HepG2 (cell line): ENCODE results near the gene CBX2. TPM values are rescaled to one million over a fixed set of nuclear protein-coding genes. Genes with fewer than 3 reads are reported as not detected.
A peak's percentile ranks its signal among the peaks of the same experiment; 100 is the strongest.

Experiments used
- HMG20B ChIP-seq: conservative IDR thresholded peaks from 2 replicates; pipeline ENCODE4 v1.6.1; 2016; ENCODE audit warnings: missing genetic modification reagents, missing compliant biosample characterization
- HNRNPUL1 ChIP-seq: fragments of 200-400 bp; formaldehyde crosslinking; IDR thresholded peaks from 2 replicates; pipeline ENCODE4 v1.6.1; 2017; ENCODE audit warnings: low read depth, mild to moderate bottlenecking, low read length, moderate library complexity
- MAZ ChIP-seq, 2 experiments: sonication (generic) in 1 of 2; formaldehyde crosslinking in 1 of 2; IDR thresholded peaks; 2 replicates each; pipeline versions ENCODE4 v1.5.0 to v1.6.1; 2012 to 2020; ENCODE audit warnings: low read depth in 2 of 2, mild to moderate bottlenecking in 2 of 2, borderline replicate concordance in 1 of 2, improper control_type of control experiment in 1 of 2, low read length in 1 of 2, missing genetic modification reagents in 1 of 2, moderate library complexity in 1 of 2
- MLX ChIP-seq: IDR thresholded peaks from 2 replicates; pipeline ENCODE4 v1.6.1; 2016
- PITX1 ChIP-seq: sonication (generic); formaldehyde crosslinking; IDR thresholded peaks from 2 replicates; pipeline ENCODE4 v1.5.1; 2020; ENCODE audit warnings: mild to moderate bottlenecking, missing genetic modification reagents
- RBFOX2 ChIP-seq: fragments of 200-400 bp; formaldehyde crosslinking; IDR thresholded peaks from 2 replicates; pipeline ENCODE4 v1.6.1; 2017; ENCODE audit warnings: low read depth, mild to moderate bottlenecking, low read length
- SMYD3 ChIP-seq: sonication (generic); formaldehyde crosslinking; IDR thresholded peaks from 2 replicates; pipeline ENCODE4 v1.8.1; 2023; ENCODE audit warnings: mild to moderate bottlenecking, missing genetic modification reagents
- SOX6 ChIP-seq, 2 experiments: fragments of 450-650 bp in 1 of 2; sonication (generic) in 1 of 2; formaldehyde crosslinking in 1 of 2; IDR thresholded peaks; 2 replicates each; pipeline versions ENCODE4 v1.4.0 to v1.6.1; 2017 to 2020; ENCODE audit warnings: antibody characterized with exemption in 1 of 2, mild to moderate bottlenecking in 1 of 2, missing genetic modification reagents in 1 of 2
- SP140L ChIP-seq: sonication (generic); formaldehyde crosslinking; IDR thresholded peaks from 2 replicates; pipeline ENCODE4 v1.4.0; 2020; ENCODE audit warnings: missing genetic modification reagents, borderline replicate concordance
- U2AF1 ChIP-seq: fragments of 200-400 bp; formaldehyde crosslinking; optimal IDR thresholded peaks from 2 replicates; pipeline ENCODE3; 2017; ENCODE audit warnings: mild to moderate bottlenecking, low read depth, low read length
- ZMYM3 ChIP-seq: sonication (generic); formaldehyde crosslinking; IDR thresholded peaks from 2 replicates; pipeline ENCODE4 v1.5.1; 2020; ENCODE audit warnings: mild to moderate bottlenecking, missing genetic modification reagents
- ZNF205 ChIP-seq: IDR thresholded peaks from 2 replicates; pipeline ENCODE4 v1.6.1; 2018; ENCODE audit warnings: missing biosample characterization, missing genetic modification reagents
- ZNF674 ChIP-seq: sonication (generic); formaldehyde crosslinking; IDR thresholded peaks from 2 replicates; pipeline ENCODE4 v1.5.0; 2020; ENCODE audit warnings: low read depth, mild to moderate bottlenecking, missing genetic modification reagents
- ZNF772 ChIP-seq: sonication (generic); formaldehyde crosslinking; IDR thresholded peaks from 2 replicates; pipeline ENCODE4 v1.5.0; 2020; ENCODE audit warnings: mild to moderate bottlenecking, missing genetic modification reagents
- ZNF850 ChIP-seq: sonication (generic); formaldehyde crosslinking; conservative IDR thresholded peaks from 2 replicates; pipeline ENCODE4 v1.9.0; 2021; ENCODE audit warnings: mild to moderate bottlenecking, missing genetic modification reagents
- polyA plus RNA-seq, 8 experiments: library from polyadenylated mRNA; depleted of rRNA in 3 of 8; stranded (reverse) in 7 of 8; unstranded in 1 of 8; fragments of >200 nt; fragmentation: Illumina TruSeq in 4 of 8; extraction: Trizol in 4 of 8; gene quantifications; 2 replicates each; pipeline versions ENCODE4 v1.2.1 to v1.2.3, GENCODE V29; 2011 to 2016; ENCODE audit warnings: low read depth in 4 of 8, missing spikeins in 1 of 8, mixed read lengths in 1 of 8; ENCODE audit not compliant: insufficient read depth in 1 of 8
- total RNA-seq, 5 experiments: library from RNA; depleted of rRNA; stranded (reverse); fragments of >200 nt; fragmentation: Illumina TruSeq; extraction: Trizol; gene quantifications; 2 replicates each; pipeline ENCODE4 v1.2.3, GENCODE V29; 2016; ENCODE audit warnings: low read depth in 1 of 5
- TF ChIP-seq, protein P1 (sequence below): sonication (generic); formaldehyde crosslinking; IDR thresholded peaks from 2 replicates; pipeline ENCODE4 v1.4.0; 2020; ENCODE audit warnings: missing genetic modification reagents
- TF ChIP-seq, protein P2 (sequence below): sonication (generic); formaldehyde crosslinking; IDR thresholded peaks from 2 replicates; pipeline ENCODE4 v1.5.1; 2020; ENCODE audit warnings: mild to moderate bottlenecking, missing genetic modification reagents, borderline replicate concordance
- TF ChIP-seq, protein P3 (sequence below): IDR thresholded peaks from 2 replicates; pipeline ENCODE4 v1.6.1; 2016; ENCODE audit warnings: missing compliant biosample characterization, missing genetic modification reagents, borderline replicate concordance
- TF ChIP-seq, protein P4 (sequence below): sonication (generic); formaldehyde crosslinking; IDR thresholded peaks from 2 replicates; pipeline ENCODE4 v1.8.1; 2023; ENCODE audit warnings: mild to moderate bottlenecking, moderate library complexity, missing genetic modification reagents

CBX2 gene
- total and polyA plus RNA-seq, 2 of the 13 experiments (the other 11 are each of a cell fraction or from before 2014, with no cell fraction given) = 14.5 to 31.1 TPM

GRCh38 chr17:79818026-79818758, 40.2 kb downstream of the CBX2 start (continued):
- TF ChIP-seq ZNF674 (CRISPR knock-in tag) (no peak), ZNF850 (CRISPR knock-in tag) (no peak), SP140L (CRISPR knock-in tag) (no peak), ZNF205 (CRISPR knock-in tag) (peak; percentile 60; the same call in 1 of the 2 replicates), ZMYM3 (peak; percentile 51), HNRNPUL1 (no peak), U2AF1 (no peak), HMG20B (no peak), ZNF772 (CRISPR knock-in tag) (peak; percentile 57; the same call in 1 of the 2 replicates), SMYD3 (CRISPR knock-in tag) (no peak), MLX (CRISPR knock-in tag) (peak; percentile 75; the same call in 1 of the 2 replicates), SOX6 (IDR thresholded peaks at IDR 0.05) (no peak), SOX6 (CRISPR knock-in tag; IDR thresholded peaks at IDR 0.05) (peak; percentile 40; the same call in 1 of the 2 replicates), RBFOX2 (no peak), MAZ (IDR thresholded peaks at IDR 0.05; ENCODE audit: borderline replicate concordance, low read depth, low read length) (no peak), MAZ (CRISPR knock-in tag; IDR thresholded peaks at IDR 0.05; ENCODE audit: low read depth) (peak; percentile 71; the same call in 1 of the 2 replicates), PITX1 (CRISPR knock-in tag) (no peak; the same call in 1 of the 2 replicates)
- TF ChIP-seq, protein P1, sequence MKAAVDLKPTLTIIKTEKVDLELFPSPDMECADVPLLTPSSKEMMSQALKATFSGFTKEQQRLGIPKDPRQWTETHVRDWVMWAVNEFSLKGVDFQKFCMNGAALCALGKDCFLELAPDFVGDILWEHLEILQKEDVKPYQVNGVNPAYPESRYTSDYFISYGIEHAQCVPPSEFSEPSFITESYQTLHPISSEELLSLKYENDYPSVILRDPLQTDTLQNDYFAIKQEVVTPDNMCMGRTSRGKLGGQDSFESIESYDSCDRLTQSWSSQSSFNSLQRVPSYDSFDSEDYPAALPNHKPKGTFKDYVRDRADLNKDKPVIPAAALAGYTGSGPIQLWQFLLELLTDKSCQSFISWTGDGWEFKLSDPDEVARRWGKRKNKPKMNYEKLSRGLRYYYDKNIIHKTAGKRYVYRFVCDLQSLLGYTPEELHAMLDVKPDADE (CRISPR knock-in tag) = no peak
- TF ChIP-seq, protein P2, sequence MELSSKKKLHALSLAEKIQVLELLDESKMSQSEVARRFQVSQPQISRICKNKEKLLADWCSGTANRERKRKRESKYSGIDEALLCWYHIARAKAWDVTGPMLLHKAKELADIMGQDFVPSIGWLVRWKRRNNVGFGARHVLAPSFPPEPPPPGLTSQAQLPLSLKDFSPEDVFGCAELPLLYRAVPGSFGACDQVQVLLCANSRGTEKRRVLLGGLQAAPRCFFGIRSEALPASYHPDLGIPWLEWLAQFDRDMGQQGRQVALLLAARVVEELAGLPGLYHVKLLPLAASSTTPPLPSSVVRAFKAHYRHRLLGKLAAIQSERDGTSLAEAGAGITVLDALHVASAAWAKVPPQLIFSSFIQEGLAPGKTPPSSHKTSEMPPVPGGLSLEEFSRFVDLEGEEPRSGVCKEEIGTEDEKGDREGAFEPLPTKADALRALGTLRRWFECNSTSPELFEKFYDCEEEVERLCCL = no peak
- TF ChIP-seq, protein P3, sequence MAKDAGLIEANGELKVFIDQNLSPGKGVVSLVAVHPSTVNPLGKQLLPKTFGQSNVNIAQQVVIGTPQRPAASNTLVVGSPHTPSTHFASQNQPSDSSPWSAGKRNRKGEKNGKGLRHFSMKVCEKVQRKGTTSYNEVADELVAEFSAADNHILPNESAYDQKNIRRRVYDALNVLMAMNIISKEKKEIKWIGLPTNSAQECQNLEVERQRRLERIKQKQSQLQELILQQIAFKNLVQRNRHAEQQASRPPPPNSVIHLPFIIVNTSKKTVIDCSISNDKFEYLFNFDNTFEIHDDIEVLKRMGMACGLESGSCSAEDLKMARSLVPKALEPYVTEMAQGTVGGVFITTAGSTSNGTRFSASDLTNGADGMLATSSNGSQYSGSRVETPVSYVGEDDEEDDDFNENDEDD (CRISPR knock-in tag) = peak; percentile 62; the same call in 1 of the 2 replicates
- TF ChIP-seq, protein P4, sequence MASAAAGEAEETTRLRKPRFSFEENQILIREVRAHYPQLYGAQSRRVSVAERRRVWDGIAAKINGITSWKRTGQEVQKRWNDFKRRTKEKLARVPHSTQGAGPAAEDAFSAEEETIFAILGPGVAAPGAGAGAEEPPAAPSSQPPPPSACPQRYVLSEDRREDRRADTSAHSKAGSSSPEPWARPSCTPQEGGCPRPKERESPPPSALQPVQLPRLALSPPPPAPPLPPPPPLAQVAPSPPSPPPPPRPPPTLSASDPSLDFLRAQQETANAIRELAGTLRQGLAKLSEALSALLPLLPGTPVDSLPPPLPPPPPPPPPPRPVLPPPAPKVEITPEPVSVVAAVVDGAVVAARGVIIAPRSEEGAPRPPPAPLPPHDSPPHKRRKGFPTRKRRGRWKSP (CRISPR knock-in tag) = no peak
